Thyroid gland (tissue), 4 donors: ENCODE results near the gene CACHD1.

ENCODE experiments used
- CTCF ChIP-seq, 6 experiments: fragments of 200-600 bp in 3 of 6; fragments of 450-650 bp in 3 of 6; sonication (generic) in 3 of 6; IDR thresholded peaks; one replicate each; pipeline ENCODE4 v1.5.1; 2016 to 2019; ENCODE audit warnings: antibody characterized with exemption in 6 of 6, mild to moderate bottlenecking in 2 of 6, inconsistent platforms in 1 of 6, moderate library complexity in 1 of 6
- POLR2A ChIP-seq, 2 donors: fragments of 450-650 bp; IDR thresholded peaks; one replicate each; pipeline ENCODE4 v1.6.1; 2017; ENCODE audit warnings: antibody characterized with exemption in 2 of 2, mild to moderate bottlenecking in 2 of 2, moderate library complexity in 1 of 2

- no peak for TF ChIP-seq CTCF (IDR thresholded peaks at IDR 0.05)
- TF ChIP-seq POLR2A (IDR thresholded peaks at IDR 0.05): no peak
Observed at GRCh38 chr1:64486193-64486592, 16.3 kb downstream of the CACHD1 start.
